Liver (tissue), 9 donors: ENCODE results near the gene UNCX. TPM values are rescaled to one million over a fixed set of nuclear protein-coding genes. Genes with fewer than 3 reads are reported as not detected.

Experiments used
- DNase-seq: peaks from one replicate; pipeline ENCODE4 v3.0.0-alpha.2; 2017; ENCODE audit warnings: low spot score
- H3K27ac ChIP-seq, 2 donors: one replicate each; pipeline ENCODE4 v1.7.0; 2013; ENCODE audit warnings: inconsistent platforms in 2 of 2, low read length in 2 of 2, control low read depth in 1 of 2, low read depth in 1 of 2, mild to moderate bottlenecking in 1 of 2
- H3K27me3 ChIP-seq, 4 donors: one replicate each; pipeline versions ENCODE4 v1.6.1 to v1.7.0; 2013; ENCODE audit warnings: low read length in 3 of 4, inconsistent platforms in 1 of 4, mild to moderate bottlenecking in 1 of 4, moderate library complexity in 1 of 4; ENCODE audit not compliant: control insufficient read depth in 4 of 4, insufficient read depth in 4 of 4
- H3K36me3 ChIP-seq, 4 donors: one replicate each; pipeline versions ENCODE4 v1.6.1 to v1.7.0; 2013; ENCODE audit warnings: low read length in 3 of 4, mild to moderate bottlenecking in 3 of 4, low read depth in 1 of 4, moderate library complexity in 1 of 4; ENCODE audit not compliant: control insufficient read depth in 4 of 4, insufficient read depth in 3 of 4
- H3K4me1 ChIP-seq, 4 donors: one replicate each; pipeline versions ENCODE4 v1.6.1 to v1.7.0; 2013; ENCODE audit warnings: low read length in 3 of 4, mild to moderate bottlenecking in 3 of 4, moderate library complexity in 1 of 4; ENCODE audit not compliant: control insufficient read depth in 4 of 4, insufficient read depth in 4 of 4
- H3K4me3 ChIP-seq, 3 donors: one replicate each; pipeline versions ENCODE4 v1.6.1 to v1.7.0; 2013; ENCODE audit warnings: low read length in 3 of 3, control low read depth in 1 of 3, low read depth in 1 of 3, mild to moderate bottlenecking in 1 of 3
- H3K9ac ChIP-seq, 2 donors: one replicate each; pipeline ENCODE4 v1.7.0; 2013; ENCODE audit warnings: low read length in 2 of 2, mild to moderate bottlenecking in 2 of 2, moderate library complexity in 2 of 2, control low read depth in 1 of 2, low read depth in 1 of 2
- H3K9me3 ChIP-seq, 4 donors: one replicate each; pipeline versions ENCODE4 v1.6.1 to v1.7.0; 2013; ENCODE audit warnings: low read length in 3 of 4; ENCODE audit not compliant: control insufficient read depth in 4 of 4
- FOXA2 ChIP-seq: IDR thresholded peaks from 2 replicates; pipeline ENCODE4 v1.6.1; 2016; ENCODE audit warnings: antibody characterized with exemption
- GABPA ChIP-seq, 2 donors: IDR thresholded peaks in 1 of 2; conservative IDR thresholded peaks in 1 of 2; 2 replicates each; pipeline ENCODE4 v1.6.1; 2016; ENCODE audit warnings: antibody characterized with exemption in 2 of 2, mild to moderate bottlenecking in 1 of 2, moderate library complexity in 1 of 2
- HNF4A ChIP-seq, 2 donors: conservative IDR thresholded peaks; 2 replicates each; pipeline ENCODE4 v1.6.1; 2016; ENCODE audit warnings: antibody characterized with exemption in 2 of 2, mild to moderate bottlenecking in 2 of 2
- HNF4G ChIP-seq: IDR thresholded peaks from 2 replicates; pipeline ENCODE4 v1.6.1; 2016; ENCODE audit warnings: antibody characterized with exemption
- NR2F2 ChIP-seq: IDR thresholded peaks from 2 replicates; pipeline ENCODE4 v1.6.1; 2016; ENCODE audit warnings: antibody characterized with exemption
- RAD21 ChIP-seq, 2 donors: IDR thresholded peaks; 2 replicates each; pipeline ENCODE4 v1.6.1; 2016; ENCODE audit warnings: antibody characterized with exemption in 2 of 2, mild to moderate bottlenecking in 2 of 2
- TAF1 ChIP-seq: conservative IDR thresholded peaks from 2 replicates; pipeline ENCODE4 v1.6.1; 2016; ENCODE audit warnings: antibody characterized with exemption, mild to moderate bottlenecking
- YY1 ChIP-seq: IDR thresholded peaks from 2 replicates; pipeline ENCODE4 v1.6.1; 2016; ENCODE audit warnings: antibody characterized with exemption, mild to moderate bottlenecking
- WGBS: extraction: QIAGEN DNeasy Blood & Tissue Kit; methylation state at CpG from one replicate; pipeline ENCODE4 v1.1.7; 2013; 5-methylcytosine and 5-hydroxymethylcytosine counted together
- polyA plus RNA-seq, 2 donors: library from polyadenylated mRNA; stranded (reverse) in 1 of 2; unstranded in 1 of 2; fragments of 200-250 nt in 1 of 2; fragments of >200 nt in 1 of 2; fragmentation: Nextera tagmentation in 1 of 2; extraction: Ambion mirVana in 1 of 2; gene quantifications; one replicate each; pipeline versions ENCODE4 v1.2.1 to v1.2.3, GENCODE V29; 2013 to 2015
- total RNA-seq, 2 donors: library from RNA; depleted of rRNA; stranded (reverse); fragments of >200 nt; gene quantifications; one replicate each; pipeline ENCODE4 v1.2.3, GENCODE V29; 2014
- TF ChIP-seq, protein P1 (sequence below): IDR thresholded peaks from 2 replicates; pipeline ENCODE4 v1.6.1; 2016; ENCODE audit warnings: antibody characterized with exemption, mild to moderate bottlenecking
- TF ChIP-seq, protein P2 (sequence below): IDR thresholded peaks from 2 replicates; pipeline ENCODE4 v1.6.1; 2016; ENCODE audit warnings: antibody characterized with exemption
- TF ChIP-seq, protein P3 (sequence below): fragments of 150-350 bp; IDR thresholded peaks from 2 replicates; pipeline ENCODE4 v1.5.1; 2017; ENCODE audit warnings: improper control_type of control experiment, low read depth, low read length; ENCODE audit not compliant: missing input control
- TF ChIP-seq, protein P4 (sequence below): IDR thresholded peaks from 2 replicates; pipeline ENCODE4 v1.6.1; 2016; ENCODE audit warnings: antibody characterized with exemption
- donor health status: healthy.
- donor health status: healthy.
- donor health status: healthy.
- donor health status: healthy.
- donor health status: healthy.

The UNCX gene
- total and polyA plus RNA-seq, 4 donors = not detected

DNA sequence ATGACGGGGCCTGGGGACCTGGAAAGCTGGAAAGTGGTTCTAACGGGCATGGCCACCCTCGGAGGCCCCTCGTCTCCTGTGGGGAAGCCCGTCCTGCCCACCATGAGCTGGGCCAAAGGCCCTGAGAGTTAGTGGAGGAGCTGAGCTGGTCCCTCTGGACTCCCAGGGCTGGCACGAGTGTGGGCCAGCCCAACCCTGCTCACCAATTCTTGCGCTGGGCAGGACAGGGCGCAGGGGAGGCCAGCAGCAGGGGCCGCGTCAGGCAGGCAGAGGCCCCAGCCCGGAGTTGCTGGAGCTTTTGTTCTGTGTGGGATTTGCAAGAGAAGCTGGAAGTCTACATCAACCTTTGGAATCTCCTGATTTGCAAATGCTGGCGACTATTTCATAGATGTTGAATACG lies 29.8 kb downstream of the UNCX start (continued):
- TF ChIP-seq, protein P1, sequence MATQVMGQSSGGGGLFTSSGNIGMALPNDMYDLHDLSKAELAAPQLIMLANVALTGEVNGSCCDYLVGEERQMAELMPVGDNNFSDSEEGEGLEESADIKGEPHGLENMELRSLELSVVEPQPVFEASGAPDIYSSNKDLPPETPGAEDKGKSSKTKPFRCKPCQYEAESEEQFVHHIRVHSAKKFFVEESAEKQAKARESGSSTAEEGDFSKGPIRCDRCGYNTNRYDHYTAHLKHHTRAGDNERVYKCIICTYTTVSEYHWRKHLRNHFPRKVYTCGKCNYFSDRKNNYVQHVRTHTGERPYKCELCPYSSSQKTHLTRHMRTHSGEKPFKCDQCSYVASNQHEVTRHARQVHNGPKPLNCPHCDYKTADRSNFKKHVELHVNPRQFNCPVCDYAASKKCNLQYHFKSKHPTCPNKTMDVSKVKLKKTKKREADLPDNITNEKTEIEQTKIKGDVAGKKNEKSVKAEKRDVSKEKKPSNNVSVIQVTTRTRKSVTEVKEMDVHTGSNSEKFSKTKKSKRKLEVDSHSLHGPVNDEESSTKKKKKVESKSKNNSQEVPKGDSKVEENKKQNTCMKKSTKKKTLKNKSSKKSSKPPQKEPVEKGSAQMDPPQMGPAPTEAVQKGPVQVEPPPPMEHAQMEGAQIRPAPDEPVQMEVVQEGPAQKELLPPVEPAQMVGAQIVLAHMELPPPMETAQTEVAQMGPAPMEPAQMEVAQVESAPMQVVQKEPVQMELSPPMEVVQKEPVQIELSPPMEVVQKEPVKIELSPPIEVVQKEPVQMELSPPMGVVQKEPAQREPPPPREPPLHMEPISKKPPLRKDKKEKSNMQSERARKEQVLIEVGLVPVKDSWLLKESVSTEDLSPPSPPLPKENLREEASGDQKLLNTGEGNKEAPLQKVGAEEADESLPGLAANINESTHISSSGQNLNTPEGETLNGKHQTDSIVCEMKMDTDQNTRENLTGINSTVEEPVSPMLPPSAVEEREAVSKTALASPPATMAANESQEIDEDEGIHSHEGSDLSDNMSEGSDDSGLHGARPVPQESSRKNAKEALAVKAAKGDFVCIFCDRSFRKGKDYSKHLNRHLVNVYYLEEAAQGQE = no peak
- no peak for TF ChIP-seq HNF4G

DNA sequence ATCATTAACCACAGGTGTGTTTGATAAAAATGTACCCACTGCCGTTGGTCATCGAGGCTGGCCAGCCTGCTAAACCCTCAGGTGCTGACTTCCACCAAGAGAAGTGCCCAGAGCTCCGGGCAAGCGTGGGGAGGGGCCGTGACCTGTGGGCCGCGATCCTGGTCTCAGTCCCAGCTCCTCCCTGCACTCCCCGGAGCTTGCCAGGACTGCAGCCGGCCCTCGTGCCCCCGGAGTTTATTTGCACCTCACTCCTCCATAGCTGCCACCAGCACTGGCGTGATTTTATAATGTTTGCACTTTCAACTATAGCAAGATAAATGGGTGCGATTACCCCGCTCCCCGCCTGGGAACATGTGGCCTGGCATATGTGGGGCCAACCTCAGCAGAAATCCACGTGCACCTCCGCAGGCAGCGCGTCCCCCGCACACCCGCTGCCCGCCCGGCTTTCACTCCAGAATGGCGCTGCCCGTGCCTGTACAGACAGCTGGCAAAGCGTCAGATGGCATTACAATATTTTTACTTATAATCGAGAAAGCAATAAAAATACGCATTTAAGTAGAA lies 30.8 kb downstream of the UNCX start:
- no peak overlapping the region for H3K9ac ChIP-seq
- no peaks in the 10 kb centered on the region for H3K4me1 ChIP-seq
- WGBS = 72% methylated on average over 28 of the region's 28 CpGs
- H3K27ac ChIP-seq = no peak overlapping the region
- no peak for TF ChIP-seq NR2F2
- TF ChIP-seq, protein P2, sequence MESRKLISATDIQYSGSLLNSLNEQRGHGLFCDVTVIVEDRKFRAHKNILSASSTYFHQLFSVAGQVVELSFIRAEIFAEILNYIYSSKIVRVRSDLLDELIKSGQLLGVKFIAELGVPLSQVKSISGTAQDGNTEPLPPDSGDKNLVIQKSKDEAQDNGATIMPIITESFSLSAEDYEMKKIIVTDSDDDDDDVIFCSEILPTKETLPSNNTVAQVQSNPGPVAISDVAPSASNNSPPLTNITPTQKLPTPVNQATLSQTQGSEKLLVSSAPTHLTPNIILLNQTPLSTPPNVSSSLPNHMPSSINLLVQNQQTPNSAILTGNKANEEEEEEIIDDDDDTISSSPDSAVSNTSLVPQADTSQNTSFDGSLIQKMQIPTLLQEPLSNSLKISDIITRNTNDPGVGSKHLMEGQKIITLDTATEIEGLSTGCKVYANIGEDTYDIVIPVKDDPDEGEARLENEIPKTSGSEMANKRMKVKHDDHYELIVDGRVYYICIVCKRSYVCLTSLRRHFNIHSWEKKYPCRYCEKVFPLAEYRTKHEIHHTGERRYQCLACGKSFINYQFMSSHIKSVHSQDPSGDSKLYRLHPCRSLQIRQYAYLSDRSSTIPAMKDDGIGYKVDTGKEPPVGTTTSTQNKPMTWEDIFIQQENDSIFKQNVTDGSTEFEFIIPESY = no peak
- no peak for TF ChIP-seq YY1
- TF ChIP-seq HNF4A (conservative IDR thresholded peaks at IDR 0.05) = no peak
- TF ChIP-seq GABPA (IDR thresholded peaks at IDR 0.05 in 1 of 2, conservative IDR thresholded peaks at IDR 0.05 in 1 of 2) = no peak
- no peak for TF ChIP-seq TAF1
- TF ChIP-seq RAD21 (IDR thresholded peaks at IDR 0.05) = no peak
- TF ChIP-seq, protein P3, sequence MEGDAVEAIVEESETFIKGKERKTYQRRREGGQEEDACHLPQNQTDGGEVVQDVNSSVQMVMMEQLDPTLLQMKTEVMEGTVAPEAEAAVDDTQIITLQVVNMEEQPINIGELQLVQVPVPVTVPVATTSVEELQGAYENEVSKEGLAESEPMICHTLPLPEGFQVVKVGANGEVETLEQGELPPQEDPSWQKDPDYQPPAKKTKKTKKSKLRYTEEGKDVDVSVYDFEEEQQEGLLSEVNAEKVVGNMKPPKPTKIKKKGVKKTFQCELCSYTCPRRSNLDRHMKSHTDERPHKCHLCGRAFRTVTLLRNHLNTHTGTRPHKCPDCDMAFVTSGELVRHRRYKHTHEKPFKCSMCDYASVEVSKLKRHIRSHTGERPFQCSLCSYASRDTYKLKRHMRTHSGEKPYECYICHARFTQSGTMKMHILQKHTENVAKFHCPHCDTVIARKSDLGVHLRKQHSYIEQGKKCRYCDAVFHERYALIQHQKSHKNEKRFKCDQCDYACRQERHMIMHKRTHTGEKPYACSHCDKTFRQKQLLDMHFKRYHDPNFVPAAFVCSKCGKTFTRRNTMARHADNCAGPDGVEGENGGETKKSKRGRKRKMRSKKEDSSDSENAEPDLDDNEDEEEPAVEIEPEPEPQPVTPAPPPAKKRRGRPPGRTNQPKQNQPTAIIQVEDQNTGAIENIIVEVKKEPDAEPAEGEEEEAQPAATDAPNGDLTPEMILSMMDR = no peak
- TF ChIP-seq, protein P4, sequence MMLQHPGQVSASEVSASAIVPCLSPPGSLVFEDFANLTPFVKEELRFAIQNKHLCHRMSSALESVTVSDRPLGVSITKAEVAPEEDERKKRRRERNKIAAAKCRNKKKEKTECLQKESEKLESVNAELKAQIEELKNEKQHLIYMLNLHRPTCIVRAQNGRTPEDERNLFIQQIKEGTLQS = no peak
- no peak for TF ChIP-seq FOXA2
- DNase-seq = no peak
- H3K4me3 ChIP-seq = no peak overlapping the region
- peaks cover 0 to 15% (median 1%) of the 10 kb centered on the region in 4 donors for H3K27me3 ChIP-seq
- no peaks in the 10 kb centered on the region for H3K9me3 ChIP-seq
- H3K36me3 ChIP-seq = no peaks in the 10 kb centered on the region
